ENCODE results near the gene SNX5. TPM values are rescaled to one million over a fixed set of nuclear protein-coding genes. Genes with fewer than 3 reads are reported as not detected.

The SNX5 gene
- total and polyA plus RNA-seq, 2 of the 13 experiments (the other 11 are each of a cell fraction or from before 2014, with no cell fraction given): 664 to 1,040 TPM

GRCh38 chr20:17971300-17972013, 2.9 kb upstream of the SNX5 start (continued):
- TF ChIP-seq ZNF18 (CRISPR knock-in tag; IDR thresholded peaks at IDR 0.05; ENCODE audit: insufficient replicate concordance): no peak
- TF ChIP-seq ZNF850 (CRISPR knock-in tag; conservative IDR thresholded peaks at IDR 0.05): no peak
- no peak for TF ChIP-seq ZBTB49 (CRISPR knock-in tag; IDR thresholded peaks at IDR 0.05; ENCODE audit: borderline replicate concordance)
- no peak for TF ChIP-seq ZNF407 (CRISPR knock-in tag; IDR thresholded peaks at IDR 0.05; ENCODE audit: not compliant biosample characterization)
- 0 out of 2 replicates have a peak, but pooled peaks have one; percentile 15 for TF ChIP-seq THRA (CRISPR knock-in tag; IDR thresholded peaks at IDR 0.05; ENCODE audit: borderline replicate concordance)
- TF ChIP-seq ONECUT2 (CRISPR knock-in tag; IDR thresholded peaks at IDR 0.05): no peak
- no peak for TF ChIP-seq PAXIP1 (CRISPR knock-in tag; conservative IDR thresholded peaks at IDR 0.05)
